Testis (tissue), 2 donors: ENCODE data around the gene CFL1.

Experiments used
- POLR2A ChIP-seq: fragments of 450-650 bp; IDR thresholded peaks from one replicate; pipeline ENCODE4 v1.6.1; 2017; ENCODE audit warnings: antibody characterized with exemption, mild to moderate bottlenecking, moderate library complexity
- TF ChIP-seq, protein P1 (sequence below), 3 experiments: fragments of 450-650 bp in 2 of 3; fragments of 200-600 bp in 1 of 3; sonication (generic) in 1 of 3; IDR thresholded peaks; one replicate each; pipeline ENCODE4 v1.5.1; 2016 to 2019; ENCODE audit warnings: antibody characterized with exemption in 3 of 3, mild to moderate bottlenecking in 2 of 3, moderate library complexity in 1 of 3

- TF ChIP-seq, protein P1, sequence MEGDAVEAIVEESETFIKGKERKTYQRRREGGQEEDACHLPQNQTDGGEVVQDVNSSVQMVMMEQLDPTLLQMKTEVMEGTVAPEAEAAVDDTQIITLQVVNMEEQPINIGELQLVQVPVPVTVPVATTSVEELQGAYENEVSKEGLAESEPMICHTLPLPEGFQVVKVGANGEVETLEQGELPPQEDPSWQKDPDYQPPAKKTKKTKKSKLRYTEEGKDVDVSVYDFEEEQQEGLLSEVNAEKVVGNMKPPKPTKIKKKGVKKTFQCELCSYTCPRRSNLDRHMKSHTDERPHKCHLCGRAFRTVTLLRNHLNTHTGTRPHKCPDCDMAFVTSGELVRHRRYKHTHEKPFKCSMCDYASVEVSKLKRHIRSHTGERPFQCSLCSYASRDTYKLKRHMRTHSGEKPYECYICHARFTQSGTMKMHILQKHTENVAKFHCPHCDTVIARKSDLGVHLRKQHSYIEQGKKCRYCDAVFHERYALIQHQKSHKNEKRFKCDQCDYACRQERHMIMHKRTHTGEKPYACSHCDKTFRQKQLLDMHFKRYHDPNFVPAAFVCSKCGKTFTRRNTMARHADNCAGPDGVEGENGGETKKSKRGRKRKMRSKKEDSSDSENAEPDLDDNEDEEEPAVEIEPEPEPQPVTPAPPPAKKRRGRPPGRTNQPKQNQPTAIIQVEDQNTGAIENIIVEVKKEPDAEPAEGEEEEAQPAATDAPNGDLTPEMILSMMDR (IDR thresholded peaks at IDR 0.05), result peak; percentile 91 to 99 (median 98)
- no peak for TF ChIP-seq POLR2A
Measured at GRCh38 chr11:65817835-65818680, 39.9 kb downstream of the CFL1 start.
